ENCODE data around the gene COL21A1.

DNA sequence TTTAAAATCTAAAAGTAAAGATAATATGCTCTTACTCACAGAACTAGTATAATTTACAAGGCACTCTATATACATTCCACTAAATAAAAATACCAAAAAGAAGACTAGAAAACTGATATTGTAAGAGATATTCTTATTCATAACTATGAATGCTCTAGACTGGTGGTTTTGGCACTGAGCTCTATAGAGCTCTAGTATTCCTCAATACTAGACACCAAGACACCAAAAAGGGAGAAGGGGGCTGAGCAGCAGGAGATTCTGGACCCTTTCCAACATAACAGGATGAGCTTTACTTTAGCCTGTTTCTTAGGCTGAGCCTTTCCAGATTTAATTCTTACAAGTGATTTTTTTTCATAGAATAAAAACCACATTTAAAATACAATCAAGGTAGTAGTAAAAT lies 173.6 kb downstream of the COL21A1 start:
- no peak for TF ChIP-seq EZH2 (IDR thresholded peaks at IDR 0.05; ENCODE audit: insufficient read depth, low read length)
- TF ChIP-seq, protein P1, sequence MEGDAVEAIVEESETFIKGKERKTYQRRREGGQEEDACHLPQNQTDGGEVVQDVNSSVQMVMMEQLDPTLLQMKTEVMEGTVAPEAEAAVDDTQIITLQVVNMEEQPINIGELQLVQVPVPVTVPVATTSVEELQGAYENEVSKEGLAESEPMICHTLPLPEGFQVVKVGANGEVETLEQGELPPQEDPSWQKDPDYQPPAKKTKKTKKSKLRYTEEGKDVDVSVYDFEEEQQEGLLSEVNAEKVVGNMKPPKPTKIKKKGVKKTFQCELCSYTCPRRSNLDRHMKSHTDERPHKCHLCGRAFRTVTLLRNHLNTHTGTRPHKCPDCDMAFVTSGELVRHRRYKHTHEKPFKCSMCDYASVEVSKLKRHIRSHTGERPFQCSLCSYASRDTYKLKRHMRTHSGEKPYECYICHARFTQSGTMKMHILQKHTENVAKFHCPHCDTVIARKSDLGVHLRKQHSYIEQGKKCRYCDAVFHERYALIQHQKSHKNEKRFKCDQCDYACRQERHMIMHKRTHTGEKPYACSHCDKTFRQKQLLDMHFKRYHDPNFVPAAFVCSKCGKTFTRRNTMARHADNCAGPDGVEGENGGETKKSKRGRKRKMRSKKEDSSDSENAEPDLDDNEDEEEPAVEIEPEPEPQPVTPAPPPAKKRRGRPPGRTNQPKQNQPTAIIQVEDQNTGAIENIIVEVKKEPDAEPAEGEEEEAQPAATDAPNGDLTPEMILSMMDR (IDR thresholded peaks at IDR 0.05; ENCODE audit: insufficient read depth, low read depth, low read length) = no peak
